Measurements from ENCODE around the gene ETS1.

- TF ChIP-seq CTCF (IDR thresholded peaks at IDR 0.05) (no peak), EZH2 (IDR thresholded peaks at IDR 0.05) (no peak), EZH2phosphoT487 (IDR thresholded peaks at IDR 0.05) (no peak)
Observed at GRCh38 chr11:128613300-128613995, 26.1 kb upstream of the ETS1 start.
